ENCODE data around the gene STX1B.
"Not testable (repeated sequence)": the region's sequence is repeated elsewhere in the genome, so short reads cannot be mapped to it uniquely, and the experiment has no call there.

Gene STX1B

GRCh38 chr16:30948667-30949649 is 61.5 kb downstream of the STX1B start, which contains the start of gene ORAI3:
Gene ORAI3 (plus strand): TSS chr16:30949068. CDS start chr16:30949290, 222 bp downstream.
- DNase-seq, result peak; percentile 62

- no peak for DNase-seq
Measured at GRCh38 chr16:30947859-30948666, 62.4 kb downstream of the STX1B start.

GRCh38 chr16:30947541-30947858 is 62.9 kb downstream of the STX1B start:
- no peak for DNase-seq

GRCh38 chr16:30946671-30947540 is 63.5 kb downstream of the STX1B start:
- no peak for DNase-seq

- DNase-seq, result no peak
Measured at GRCh38 chr16:30944352-30944751, 66.1 kb downstream of the STX1B start.

- DNase-seq, result no peak
Measured at GRCh38 chr16:30942426-30942806, 68.0 kb downstream of the STX1B start.

- peak; percentile 73 for DNase-seq
Measured at GRCh38 chr16:30941600-30942425, 68.6 kb downstream of the STX1B start.

GRCh38 chr16:30939571-30939970 is 70.9 kb downstream of the STX1B start:
- not testable (repeated sequence) for DNase-seq

All from CD4-positive, alpha-beta T cell treated with Interleukin-17A for 4 hours (primary cell).